ENCODE measurements around the gene SYMPK. TPM values are rescaled to one million over a fixed set of nuclear protein-coding genes. Genes with fewer than 3 reads are reported as not detected.

The SYMPK gene
- total RNA-seq, 1 experiment from 2014 or later, result 85.5 TPM

DNA sequence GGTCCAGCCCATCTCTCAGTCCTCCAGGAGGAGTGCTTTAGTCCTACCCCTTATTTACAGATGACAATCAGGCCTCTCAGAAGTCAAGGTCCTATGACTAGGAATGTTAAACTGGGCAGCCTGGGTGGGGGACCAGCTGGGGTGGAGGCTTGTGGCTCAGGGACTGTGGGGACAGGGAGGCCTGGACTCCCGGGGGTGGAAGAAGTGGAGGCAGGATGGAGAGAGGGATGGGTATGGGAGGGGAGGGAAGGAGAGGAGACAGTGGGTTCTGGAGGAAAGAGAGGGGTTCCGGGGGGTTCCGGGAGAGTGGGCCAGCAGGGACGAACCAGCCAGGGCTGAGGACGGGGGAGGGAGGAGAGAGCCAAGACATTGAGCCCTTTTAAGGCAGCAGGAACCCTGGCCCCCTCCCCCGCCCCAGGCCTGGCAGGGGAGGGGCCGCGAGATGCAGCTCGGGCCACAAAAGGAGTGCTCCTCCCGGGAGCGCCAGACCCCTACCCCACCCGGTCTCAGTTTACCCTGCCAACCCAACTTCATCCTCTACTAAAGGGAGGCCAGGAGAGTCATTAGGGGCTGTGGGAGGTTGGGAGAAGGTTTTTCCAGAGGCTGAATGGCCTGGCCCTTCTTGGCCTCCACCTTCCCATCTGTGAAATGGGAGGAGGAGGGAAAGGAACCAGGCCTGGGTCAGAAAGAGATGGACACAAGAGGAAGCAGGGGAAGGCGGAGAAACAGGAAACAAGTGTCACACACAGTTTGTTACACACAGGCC, 82.3 kb downstream of the SYMPK start:
- Histone ChIP-seq H3K36me3 (ENCODE audit: insufficient read depth, low read length, poor library complexity, severe bottlenecking) (peaks cover 31% of the 10 kb centered on the region), H3K9me3 (ENCODE audit: low read depth, low read length, poor library complexity, severe bottlenecking) (no peaks in the 10 kb centered on the region), H3K4me3 (ENCODE audit: low read depth, low read length, poor library complexity, severe bottlenecking) (no peak overlapping the region), H3K4me1 (ENCODE audit: insufficient read depth, low read length, poor library complexity, severe bottlenecking) (no peaks in the 10 kb centered on the region), H3K27me3 (replicated peaks; ENCODE audit: insufficient read depth, low read depth, low read length, poor library complexity) (no peaks in the 10 kb centered on the region), H3K27ac (ENCODE audit: low read depth, low read length, poor library complexity, severe bottlenecking) (no peak overlapping the region)
- DNase-seq (ENCODE audit: low spot score), result no peak
- intact Hi-C loops (cut with micrococcal nuclease; ENCODE audit: unreplicated experiment), result no loop called here
- ChIA-PET CTCF (no interaction called here), POLR2A (ENCODE audit: low non-redundant PET) (no interaction called here)
- BruUV-seq (replicated peaks), result no TSS peak
- TF ChIP-seq, protein P1, sequence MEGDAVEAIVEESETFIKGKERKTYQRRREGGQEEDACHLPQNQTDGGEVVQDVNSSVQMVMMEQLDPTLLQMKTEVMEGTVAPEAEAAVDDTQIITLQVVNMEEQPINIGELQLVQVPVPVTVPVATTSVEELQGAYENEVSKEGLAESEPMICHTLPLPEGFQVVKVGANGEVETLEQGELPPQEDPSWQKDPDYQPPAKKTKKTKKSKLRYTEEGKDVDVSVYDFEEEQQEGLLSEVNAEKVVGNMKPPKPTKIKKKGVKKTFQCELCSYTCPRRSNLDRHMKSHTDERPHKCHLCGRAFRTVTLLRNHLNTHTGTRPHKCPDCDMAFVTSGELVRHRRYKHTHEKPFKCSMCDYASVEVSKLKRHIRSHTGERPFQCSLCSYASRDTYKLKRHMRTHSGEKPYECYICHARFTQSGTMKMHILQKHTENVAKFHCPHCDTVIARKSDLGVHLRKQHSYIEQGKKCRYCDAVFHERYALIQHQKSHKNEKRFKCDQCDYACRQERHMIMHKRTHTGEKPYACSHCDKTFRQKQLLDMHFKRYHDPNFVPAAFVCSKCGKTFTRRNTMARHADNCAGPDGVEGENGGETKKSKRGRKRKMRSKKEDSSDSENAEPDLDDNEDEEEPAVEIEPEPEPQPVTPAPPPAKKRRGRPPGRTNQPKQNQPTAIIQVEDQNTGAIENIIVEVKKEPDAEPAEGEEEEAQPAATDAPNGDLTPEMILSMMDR (conservative IDR thresholded peaks at IDR 0.05; ENCODE audit: low read depth, low read length), result no peak
- TF ChIP-seq EZH2 (IDR thresholded peaks at IDR 0.05; ENCODE audit: borderline replicate concordance, low read depth, low read length, poor library complexity, severe bottlenecking), result no peak

DNA sequence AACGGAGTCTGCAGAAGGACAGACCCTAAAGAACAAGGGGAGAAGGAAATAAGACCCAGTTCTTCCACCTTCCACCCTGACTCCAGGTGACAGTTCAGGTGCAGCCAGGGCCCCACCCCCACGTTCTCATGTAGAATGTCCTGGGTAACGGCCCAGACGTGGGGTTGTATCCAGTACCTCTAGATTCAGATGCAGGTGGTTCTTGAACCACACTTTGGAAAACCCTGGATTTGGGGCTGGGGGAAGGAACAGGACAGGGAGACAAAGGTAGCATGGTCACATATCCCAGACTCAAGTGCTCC, 82.8 kb downstream of the SYMPK start:
- ChIA-PET POLR2A (ENCODE audit: low non-redundant PET) (no interaction called here), CTCF (no interaction called here)
- H3K4me3 ChIP-seq (ENCODE audit: low read depth, low read length, poor library complexity, severe bottlenecking), result no peak overlapping the region
- intact Hi-C loops (cut with micrococcal nuclease; ENCODE audit: unreplicated experiment), result no loop called here
- H3K27me3 ChIP-seq (replicated peaks; ENCODE audit: insufficient read depth, low read depth, low read length, poor library complexity), result no peaks in the 10 kb centered on the region
- BruUV-seq (replicated peaks), result no TSS peak
- peaks cover 25% of the 10 kb centered on the region for H3K36me3 ChIP-seq (ENCODE audit: insufficient read depth, low read length, poor library complexity, severe bottlenecking)
- no peaks in the 10 kb centered on the region for H3K9me3 ChIP-seq (ENCODE audit: low read depth, low read length, poor library complexity, severe bottlenecking)
- TF ChIP-seq, protein P1 (conservative IDR thresholded peaks at IDR 0.05; ENCODE audit: low read depth, low read length), result no peak
- TF ChIP-seq EZH2 (IDR thresholded peaks at IDR 0.05; ENCODE audit: borderline replicate concordance, low read depth, low read length, poor library complexity, severe bottlenecking), result no peak
- no peak overlapping the region for H3K27ac ChIP-seq (ENCODE audit: low read depth, low read length, poor library complexity, severe bottlenecking)
- no peaks in the 10 kb centered on the region for H3K4me1 ChIP-seq (ENCODE audit: insufficient read depth, low read length, poor library complexity, severe bottlenecking)
- no peak for DNase-seq (ENCODE audit: low spot score)

DNA sequence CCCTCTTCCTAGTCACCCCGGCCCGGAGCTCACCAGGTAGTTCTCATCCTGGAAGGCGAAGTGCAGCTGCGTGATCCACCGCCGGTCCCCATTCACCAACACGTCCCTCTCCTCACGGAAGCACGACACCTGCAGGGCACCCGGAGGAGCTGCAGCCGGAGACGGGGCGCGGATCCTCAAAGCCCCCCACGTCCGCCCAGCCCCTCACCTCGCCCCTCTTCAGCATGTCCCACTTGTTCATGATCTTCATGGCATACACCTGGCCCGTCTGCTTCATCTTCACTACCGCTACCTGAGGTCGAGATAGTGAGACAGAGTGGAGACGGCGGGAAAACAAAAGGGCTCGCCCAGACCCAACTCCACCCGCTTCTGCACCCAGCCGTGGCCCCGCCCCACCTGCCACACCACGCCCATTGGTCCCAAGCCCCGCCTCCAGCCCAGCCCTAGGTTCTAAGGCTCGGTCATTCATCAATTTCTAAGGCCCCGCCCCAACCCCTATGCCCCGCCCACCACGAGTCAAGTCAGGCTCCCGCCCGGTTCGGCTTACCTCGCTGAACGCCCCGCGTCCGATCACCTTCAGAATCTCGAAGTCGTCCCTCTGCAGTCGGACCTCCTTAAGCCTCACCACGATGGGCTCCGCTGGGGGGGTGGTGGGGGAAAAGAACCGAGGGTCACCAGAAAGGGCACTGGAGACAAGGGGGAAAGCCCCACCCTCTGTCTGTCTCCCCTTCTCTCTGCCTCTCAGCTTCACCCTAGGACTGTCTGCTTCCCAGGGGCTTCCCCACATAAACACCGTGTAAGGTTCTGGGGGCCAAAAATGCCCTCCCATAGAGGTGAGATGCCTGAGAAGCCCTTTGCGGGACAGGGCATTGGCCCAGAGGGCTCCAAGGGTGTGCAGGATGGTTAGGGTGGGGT, 83.5 kb downstream of the SYMPK start:
- Histone ChIP-seq H3K36me3 (ENCODE audit: insufficient read depth, low read length, poor library complexity, severe bottlenecking) (peaks cover 25% of the 10 kb centered on the region), H3K4me3 (ENCODE audit: low read depth, low read length, poor library complexity, severe bottlenecking) (peak overlapping the region; percentile 40), H3K27ac (ENCODE audit: low read depth, low read length, poor library complexity, severe bottlenecking) (no peak overlapping the region), H3K4me1 (ENCODE audit: insufficient read depth, low read length, poor library complexity, severe bottlenecking) (no peaks in the 10 kb centered on the region), H3K9me3 (ENCODE audit: low read depth, low read length, poor library complexity, severe bottlenecking) (no peaks in the 10 kb centered on the region), H3K27me3 (replicated peaks; ENCODE audit: insufficient read depth, low read depth, low read length, poor library complexity) (no peaks in the 10 kb centered on the region)
- DNase-seq (ENCODE audit: low spot score), result peak; percentile 91
- BruUV-seq (replicated peaks), result no TSS peak
- CTCF ChIA-PET, result interaction anchor here (1.0 to 1.2 kb wide), 2 partner anchors 10 to 87 kb away, joined by 4 to 15 read pairs; partner anchors contain the start of genes QPCTL, SIX5 and SNRPD2
- POLR2A ChIA-PET (ENCODE audit: low non-redundant PET), result interaction anchor here (0.5 to 0.8 kb wide), 4 partner anchors 10 to 254 kb away, joined by 3 to 6 read pairs (median 3); partner anchors contain the start of genes DMWD and SIX5
- no peak for TF ChIP-seq EZH2 (IDR thresholded peaks at IDR 0.05; ENCODE audit: borderline replicate concordance, low read depth, low read length, poor library complexity, severe bottlenecking)
- TF ChIP-seq, protein P1 (conservative IDR thresholded peaks at IDR 0.05; ENCODE audit: low read depth, low read length), result peak; percentile 80
- intact Hi-C loops (cut with micrococcal nuclease; ENCODE audit: unreplicated experiment), result loop anchor here (10.0 kb wide), 1 partner anchor 85 kb away; the partner anchor contains the start of genes QPCTL and SNRPD2

Measured in A673 (cell line).